HepG2 (cell line): ENCODE measurements around the gene HBEGF. TPM values are rescaled to one million over a fixed set of nuclear protein-coding genes. Genes with fewer than 3 reads are reported as not detected.

Experiments
- ATAC-seq: fragments of 200-7000 bp; cut with Tn5 transposase; 3 replicates; pipeline ENCODE4 v1.9.1; 2020; ENCODE audit warnings: mild to moderate bottlenecking, moderate library complexity
- BruUV-seq: library from RNA; stranded (reverse); fragments of 400-500 nt; replicated peaks from 2 replicates; lab custom pipeline; 2021; lab: Mats Ljungman, UMichigan
- CTCF ChIA-PET: fragments of 300-600 bp; formaldehyde crosslinking; extraction: SDS; loops from one replicate; lab custom pipeline; 2021; ENCODE audit warnings: low total read pairs, inconsistent platforms, low intra/inter-chr PET ratio; lab: Yijun Ruan, JAX
- POLR2A ChIA-PET: fragments of 350-600 bp; sonication (Branson Sonifier 250); formaldehyde crosslinking; loops from one replicate; lab custom pipeline; 2020; ENCODE audit warnings: antibody characterized with exemption, inconsistent platforms; lab: Yijun Ruan, JAX
- DNase-seq: peaks from one replicate; pipeline ENCODE4 v3.0.0-alpha.2; 2015; ENCODE audit warnings: low spot score
- FAIRE-seq: peaks from 3 replicates; lab custom pipeline; 2011; peaks lifted over from hg19 to GRCh38; lab: Jason Lieb, UNC
- H2AFZ ChIP-seq: one replicate; pipeline ENCODE4 v1.6.1; 2011; ENCODE audit warnings: low read length, inconsistent platforms
- H3K27ac ChIP-seq: fragments of 300-600 bp; 3 replicates; pipeline ENCODE4 v1.8.0; 2011; ENCODE audit warnings: mixed run types, mild to moderate bottlenecking, mixed read lengths, low read length, inconsistent platforms; ENCODE audit not compliant: insufficient read depth; ENCODE audit errors: extremely low read length
- H3K27me3 ChIP-seq, 2 experiments: fragments of 200-600 bp in 1 of 2; 2 replicates in 1 of 2; 3 replicates in 1 of 2; pipeline versions ENCODE4 v1.6.0 to v1.8.0; 2011; ENCODE audit warnings: low read length in 2 of 2, mild to moderate bottlenecking in 2 of 2, moderate library complexity in 2 of 2, inconsistent platforms in 1 of 2; ENCODE audit not compliant: insufficient read depth in 2 of 2, control insufficient read depth in 1 of 2
- H3K36me3 ChIP-seq, 2 experiments: fragments of 200-600 bp in 1 of 2; replicated peaks in 1 of 2; 2 replicates in 1 of 2; 3 replicates in 1 of 2; pipeline versions ENCODE4 v1.5.1 to v1.8.0; 2011; ENCODE audit warnings: low read length in 2 of 2, inconsistent platforms in 1 of 2; ENCODE audit not compliant: insufficient read depth in 2 of 2, control insufficient read depth in 1 of 2
- H3K4me1 ChIP-seq: 2 replicates; pipeline ENCODE4 v1.5.1; 2012; ENCODE audit warnings: low read length, inconsistent platforms; ENCODE audit not compliant: insufficient read depth
- H3K4me2 ChIP-seq: 2 replicates; pipeline ENCODE4 v1.6.0; 2011; ENCODE audit warnings: low read depth, low read length, inconsistent platforms
- H3K4me3 ChIP-seq, 3 experiments: fragments of 200-600 bp in 1 of 3; sonication (generic), shearing (Covaris generic) in 1 of 3; replicated peaks in 1 of 3; 2 replicates each; pipeline ENCODE4 v1.5.1; 2011 to 2016; ENCODE audit warnings: low read length in 3 of 3, inconsistent platforms in 2 of 3, low read depth in 2 of 3, mild to moderate bottlenecking in 2 of 3, control low read depth in 1 of 3, mixed read lengths in 1 of 3; ENCODE audit not compliant: insufficient read depth in 1 of 3
- H3K79me2 ChIP-seq: one replicate; pipeline ENCODE4 v1.6.1; 2011; ENCODE audit warnings: low read length, inconsistent platforms; ENCODE audit not compliant: insufficient read depth
- H3K9ac ChIP-seq: 2 replicates; pipeline ENCODE4 v1.6.0; 2011; ENCODE audit warnings: mild to moderate bottlenecking, low read depth, low read length, inconsistent platforms; ENCODE audit not compliant: insufficient read depth
- H3K9me3 ChIP-seq: 2 replicates; pipeline ENCODE4 v1.5.1; 2012; ENCODE audit warnings: mild to moderate bottlenecking, low read length
- H4K20me1 ChIP-seq: 2 replicates; pipeline ENCODE4 v1.6.0; 2011; ENCODE audit warnings: inconsistent platforms, mild to moderate bottlenecking, low read length, moderate library complexity; ENCODE audit not compliant: insufficient read depth
- BCL6 ChIP-seq: IDR thresholded peaks from 2 replicates; pipeline ENCODE4 v1.6.1; 2016; ENCODE audit warnings: missing genetic modification reagents, missing compliant biosample characterization
- HMGXB3 ChIP-seq: sonication (generic); formaldehyde crosslinking; IDR thresholded peaks from 2 replicates; pipeline ENCODE4 v1.4.0; 2020; ENCODE audit warnings: missing genetic modification reagents, borderline replicate concordance
- ZBTB20 ChIP-seq: sonication (generic); formaldehyde crosslinking; IDR thresholded peaks from 2 replicates; pipeline ENCODE4 v1.8.1; 2023; ENCODE audit warnings: missing genetic modification reagents, low read depth, mild to moderate bottlenecking, borderline replicate concordance
- ZBTB7B ChIP-seq: sonication (generic); formaldehyde crosslinking; IDR thresholded peaks from 2 replicates; pipeline ENCODE4 v1.4.0; 2020; ENCODE audit warnings: missing genetic modification reagents
- ZNF839 ChIP-seq: sonication (generic); formaldehyde crosslinking; IDR thresholded peaks from 2 replicates; pipeline ENCODE4 v1.4.0; 2020; ENCODE audit warnings: missing genetic modification reagents, mild to moderate bottlenecking, borderline replicate concordance
- WGBS: methylation state at CpG from one replicate; pipeline ENCODE4 v1.1.6; 2017; ENCODE audit warnings: low lambda C conversion rate; 5-methylcytosine and 5-hydroxymethylcytosine counted together
- in situ Hi-C: cut with HindIII; loops from 2 replicates; pipeline ENCODE4 v1.10.0; 2017; ENCODE audit warnings: low pct_unique_long_range_greater_than_20kb; ENCODE audit not compliant: extremely low pct_ligation_motif_present
- intact Hi-C: fragments of 100-400 bp; cut with micrococcal nuclease; formaldehyde crosslinking; loops from one replicate; pipeline ENCODE4 v1.10.0; 2022; ENCODE audit not compliant: unreplicated experiment
- polyA plus RNA-seq, 8 experiments: library from polyadenylated mRNA; depleted of rRNA in 3 of 8; stranded (reverse) in 7 of 8; unstranded in 1 of 8; fragments of >200 nt; fragmentation: Illumina TruSeq in 4 of 8; extraction: Trizol in 4 of 8; gene quantifications; 2 replicates each; pipeline versions ENCODE4 v1.2.1 to v1.2.3, GENCODE V29; 2011 to 2016; ENCODE audit warnings: low read depth in 4 of 8, missing spikeins in 1 of 8, mixed read lengths in 1 of 8; ENCODE audit not compliant: insufficient read depth in 1 of 8
- total RNA-seq, 5 experiments: library from RNA; depleted of rRNA; stranded (reverse); fragments of >200 nt; fragmentation: Illumina TruSeq; extraction: Trizol; gene quantifications; 2 replicates each; pipeline ENCODE4 v1.2.3, GENCODE V29; 2016; ENCODE audit warnings: low read depth in 1 of 5
- TF ChIP-seq, protein P1 (sequence below): IDR thresholded peaks from 2 replicates; pipeline ENCODE4 v1.4.0; 2020; ENCODE audit warnings: mild to moderate bottlenecking, missing genetic modification reagents
- TF ChIP-seq, protein P2 (sequence below), 2 experiments: sonication (generic) in 1 of 2; formaldehyde crosslinking in 1 of 2; IDR thresholded peaks; 2 replicates each; pipeline versions ENCODE4 v1.4.0 to v1.6.1; 2018 to 2020; ENCODE audit warnings: missing genetic modification reagents in 2 of 2, borderline replicate concordance in 1 of 2, low read depth in 1 of 2, mild to moderate bottlenecking in 1 of 2, missing biosample characterization in 1 of 2

HBEGF gene
- total and polyA plus RNA-seq, 2 of the 13 experiments (the other 11 are each of a cell fraction or from before 2014, with no cell fraction given), result 1.7 to 5.0 TPM

GRCh38 chr5:140302786-140303639 is 43.4 kb downstream of the HBEGF start, which contains the start of gene PFDN1:
Gene PFDN1, minus strand, starts transcription at chr5:140303101. Its CDS starts 28 bp downstream, at chr5:140303073.
- FAIRE-seq (peak; percentile 42), DNase-seq (peak; percentile 95), ATAC-seq (peak; percentile 96)
- peaks cover 45% of the 10 kb centered on the region for H3K79me2 ChIP-seq
- peak within 1 kb of the TSS; percentile 79 for H3K27ac ChIP-seq
- TSS peak; percentile 87 for BruUV-seq
- H3K4me3 ChIP-seq, result peak within 1 kb of the TSS; percentile 84 to 90 (median 89)
- H4K20me1 ChIP-seq, result no peaks in the 10 kb centered on the region
- H3K27me3 ChIP-seq, result no peaks in the 10 kb centered on the region; a peak in 1 of 5 replicates
- peak within 1 kb of the TSS; percentile 99 for H2AFZ ChIP-seq
- WGBS, result 2% methylated on average over 19 of the region's 30 CpGs
- ChIA-PET CTCF (no interaction called here), POLR2A (interaction anchor here (0.6 to 2.1 kb wide), 9 partner anchors 10 to 423 kb away, joined by 3 to 15 read pairs (median 4); partner anchors contain the start of gene HBEGF)
- intact Hi-C loops (loop anchor here (5.0 kb wide), 1 partner anchor 41 kb away; no protein-coding TSS in a partner anchor), in situ Hi-C loops (no loop called here)
- H3K36me3 ChIP-seq, result peaks cover 3 to 9% of the 10 kb centered on the region in 2 experiments; a peak in 2 of 5 replicates
- peaks cover 53% of the 10 kb centered on the region for H3K4me1 ChIP-seq
- H3K4me2 ChIP-seq, result peak within 1 kb of the TSS; percentile 97
- H3K9ac ChIP-seq, result peak within 1 kb of the TSS; percentile 95
- H3K9me3 ChIP-seq, result no peaks in the 10 kb centered on the region
- peak; percentile 41; the same call in 1 of the 2 replicates for TF ChIP-seq ZBTB20 (CRISPR knock-in tag)
- TF ChIP-seq ZBTB7B (CRISPR knock-in tag), result 0 out of 2 replicates have a peak, but pooled peaks have one; percentile 29
- no peak for TF ChIP-seq ZNF839
- TF ChIP-seq, protein P1, sequence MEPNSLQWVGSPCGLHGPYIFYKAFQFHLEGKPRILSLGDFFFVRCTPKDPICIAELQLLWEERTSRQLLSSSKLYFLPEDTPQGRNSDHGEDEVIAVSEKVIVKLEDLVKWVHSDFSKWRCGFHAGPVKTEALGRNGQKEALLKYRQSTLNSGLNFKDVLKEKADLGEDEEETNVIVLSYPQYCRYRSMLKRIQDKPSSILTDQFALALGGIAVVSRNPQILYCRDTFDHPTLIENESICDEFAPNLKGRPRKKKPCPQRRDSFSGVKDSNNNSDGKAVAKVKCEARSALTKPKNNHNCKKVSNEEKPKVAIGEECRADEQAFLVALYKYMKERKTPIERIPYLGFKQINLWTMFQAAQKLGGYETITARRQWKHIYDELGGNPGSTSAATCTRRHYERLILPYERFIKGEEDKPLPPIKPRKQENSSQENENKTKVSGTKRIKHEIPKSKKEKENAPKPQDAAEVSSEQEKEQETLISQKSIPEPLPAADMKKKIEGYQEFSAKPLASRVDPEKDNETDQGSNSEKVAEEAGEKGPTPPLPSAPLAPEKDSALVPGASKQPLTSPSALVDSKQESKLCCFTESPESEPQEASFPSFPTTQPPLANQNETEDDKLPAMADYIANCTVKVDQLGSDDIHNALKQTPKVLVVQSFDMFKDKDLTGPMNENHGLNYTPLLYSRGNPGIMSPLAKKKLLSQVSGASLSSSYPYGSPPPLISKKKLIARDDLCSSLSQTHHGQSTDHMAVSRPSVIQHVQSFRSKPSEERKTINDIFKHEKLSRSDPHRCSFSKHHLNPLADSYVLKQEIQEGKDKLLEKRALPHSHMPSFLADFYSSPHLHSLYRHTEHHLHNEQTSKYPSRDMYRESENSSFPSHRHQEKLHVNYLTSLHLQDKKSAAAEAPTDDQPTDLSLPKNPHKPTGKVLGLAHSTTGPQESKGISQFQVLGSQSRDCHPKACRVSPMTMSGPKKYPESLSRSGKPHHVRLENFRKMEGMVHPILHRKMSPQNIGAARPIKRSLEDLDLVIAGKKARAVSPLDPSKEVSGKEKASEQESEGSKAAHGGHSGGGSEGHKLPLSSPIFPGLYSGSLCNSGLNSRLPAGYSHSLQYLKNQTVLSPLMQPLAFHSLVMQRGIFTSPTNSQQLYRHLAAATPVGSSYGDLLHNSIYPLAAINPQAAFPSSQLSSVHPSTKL (CRISPR knock-in tag), result 0 out of 2 replicates have a peak, but pooled peaks have one; percentile 11
- TF ChIP-seq HMGXB3 (CRISPR knock-in tag), result 0 out of 2 replicates have a peak, but pooled peaks have one; percentile 43
- no peak for TF ChIP-seq BCL6 (CRISPR knock-in tag)
- TF ChIP-seq, protein P2, sequence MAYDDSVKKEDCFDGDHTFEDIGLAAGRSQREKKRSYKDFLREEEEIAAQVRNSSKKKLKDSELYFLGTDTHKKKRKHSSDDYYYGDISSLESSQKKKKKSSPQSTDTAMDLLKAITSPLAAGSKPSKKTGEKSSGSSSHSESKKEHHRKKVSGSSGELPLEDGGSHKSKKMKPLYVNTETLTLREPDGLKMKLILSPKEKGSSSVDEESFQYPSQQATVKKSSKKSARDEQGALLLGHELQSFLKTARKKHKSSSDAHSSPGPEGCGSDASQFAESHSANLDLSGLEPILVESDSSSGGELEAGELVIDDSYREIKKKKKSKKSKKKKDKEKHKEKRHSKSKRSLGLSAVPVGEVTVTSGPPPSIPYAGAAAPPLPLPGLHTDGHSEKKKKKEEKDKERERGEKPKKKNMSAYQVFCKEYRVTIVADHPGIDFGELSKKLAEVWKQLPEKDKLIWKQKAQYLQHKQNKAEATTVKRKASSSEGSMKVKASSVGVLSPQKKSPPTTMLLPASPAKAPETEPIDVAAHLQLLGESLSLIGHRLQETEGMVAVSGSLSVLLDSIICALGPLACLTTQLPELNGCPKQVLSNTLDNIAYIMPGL (CRISPR knock-in tag; IDR thresholded peaks at IDR 0.05; ENCODE audit: borderline replicate concordance in 1 of 2, low read depth in 1 of 2), result peak in 1 of 2 experiments; percentile 34; a peak in 2 of 4 replicates
